ES-I3 (cell line): ENCODE results near the gene DNAH9.

Experiments used
- H3K36me3 ChIP-seq: 2 replicates; pipeline ENCODE4 v1.6.1; 2013; ENCODE audit warnings: mild to moderate bottlenecking, low read length, control low read depth, moderate library complexity; ENCODE audit not compliant: insufficient read depth
- H3K4me1 ChIP-seq: 2 replicates; pipeline ENCODE4 v1.6.1; 2013; ENCODE audit warnings: mild to moderate bottlenecking, control low read depth, low read length; ENCODE audit not compliant: insufficient read depth
- H3K9ac ChIP-seq: 2 replicates; pipeline ENCODE4 v1.6.1; 2013; ENCODE audit warnings: low read depth, mild to moderate bottlenecking, low read length, moderate library complexity
- H3K9me3 ChIP-seq: 2 replicates; pipeline ENCODE4 v1.6.1; 2013; ENCODE audit warnings: mild to moderate bottlenecking, low read length, moderate library complexity; ENCODE audit not compliant: control insufficient read depth, insufficient read depth

The DNAH9 gene

GRCh38 chr17:11598274-11599221, at the start of gene DNAH9:
TSS of gene DNAH9 (plus strand) at chr17:11598470. CDS start at chr17:11598499, 29 bp downstream.
- Histone ChIP-seq H3K9ac (peak within 1 kb of the TSS; percentile 69; the same call in 1 of the 2 replicates), H3K9me3 (no peaks in the 10 kb centered on the region), H3K4me1 (no peaks in the 10 kb centered on the region), H3K36me3 (no peaks in the 10 kb centered on the region)

- Histone ChIP-seq H3K9ac (no peak overlapping the region), H3K4me1 (no peaks in the 10 kb centered on the region), H3K36me3 (no peaks in the 10 kb centered on the region), H3K9me3 (no peaks in the 10 kb centered on the region)
These were observed 47.8 kb upstream of the DNAH9 start for GRCh38 chr17:11550431-11550830.

GRCh38 chr17:11551442-11551841, 46.8 kb upstream of the DNAH9 start:
- H3K4me1 ChIP-seq, result no peaks in the 10 kb centered on the region
- H3K9me3 ChIP-seq, result no peaks in the 10 kb centered on the region
- no peaks in the 10 kb centered on the region for H3K36me3 ChIP-seq
- no peak overlapping the region for H3K9ac ChIP-seq

GRCh38 chr17:11553135-11553534, 45.1 kb upstream of the DNAH9 start:
- H3K9ac ChIP-seq, result no peak overlapping the region
- H3K36me3 ChIP-seq, result no peaks in the 10 kb centered on the region
- no peaks in the 10 kb centered on the region for H3K9me3 ChIP-seq
- no peaks in the 10 kb centered on the region for H3K4me1 ChIP-seq

- no peaks in the 10 kb centered on the region for H3K9me3 ChIP-seq
- no peak overlapping the region for H3K9ac ChIP-seq
- no peaks in the 10 kb centered on the region for H3K4me1 ChIP-seq
- no peaks in the 10 kb centered on the region for H3K36me3 ChIP-seq
These were observed 44.2 kb upstream of the DNAH9 start for GRCh38 chr17:11554042-11554441.

GRCh38 chr17:11554542-11554941, 43.7 kb upstream of the DNAH9 start:
- H3K9me3 ChIP-seq, result no peaks in the 10 kb centered on the region
- no peaks in the 10 kb centered on the region for H3K4me1 ChIP-seq
- H3K36me3 ChIP-seq, result no peaks in the 10 kb centered on the region
- no peak overlapping the region for H3K9ac ChIP-seq

GRCh38 chr17:11555530-11555929, 42.7 kb upstream of the DNAH9 start:
- Histone ChIP-seq H3K36me3 (no peaks in the 10 kb centered on the region), H3K9me3 (no peaks in the 10 kb centered on the region), H3K9ac (no peak overlapping the region), H3K4me1 (no peaks in the 10 kb centered on the region)

- Histone ChIP-seq H3K36me3 (no peaks in the 10 kb centered on the region), H3K4me1 (no peaks in the 10 kb centered on the region), H3K9me3 (no peaks in the 10 kb centered on the region), H3K9ac (no peak overlapping the region)
These were observed 40.4 kb upstream of the DNAH9 start for GRCh38 chr17:11557727-11558452.

- no peaks in the 10 kb centered on the region for H3K36me3 ChIP-seq
- no peaks in the 10 kb centered on the region for H3K4me1 ChIP-seq
- H3K9me3 ChIP-seq, result no peaks in the 10 kb centered on the region
- no peak overlapping the region for H3K9ac ChIP-seq
These were observed 39.5 kb upstream of the DNAH9 start for GRCh38 chr17:11558681-11559234.

- H3K9ac ChIP-seq, result no peak overlapping the region
These were observed 38.7 kb upstream of the DNAH9 start for GRCh38 chr17:11559601-11560000.

GRCh38 chr17:11561281-11561680, 37.0 kb upstream of the DNAH9 start:
- no peaks in the 10 kb centered on the region for H3K36me3 ChIP-seq
- H3K4me1 ChIP-seq, result no peaks in the 10 kb centered on the region
- no peaks in the 10 kb centered on the region for H3K9me3 ChIP-seq
- no peak overlapping the region for H3K9ac ChIP-seq

More at GRCh38 chr17:11559601-11560000, 38.7 kb upstream of the DNAH9 start:
- H3K9me3 ChIP-seq, result no peaks in the 10 kb centered on the region
- no peaks in the 10 kb centered on the region for H3K4me1 ChIP-seq
- no peaks in the 10 kb centered on the region for H3K36me3 ChIP-seq

- Histone ChIP-seq H3K4me1 (no peaks in the 10 kb centered on the region), H3K9me3 (no peaks in the 10 kb centered on the region), H3K9ac (no peak overlapping the region), H3K36me3 (no peaks in the 10 kb centered on the region)
These were observed 36.6 kb upstream of the DNAH9 start for GRCh38 chr17:11561702-11562101.

GRCh38 chr17:11564589-11565380, 33.5 kb upstream of the DNAH9 start:
- Histone ChIP-seq H3K4me1 (no peaks in the 10 kb centered on the region), H3K36me3 (no peaks in the 10 kb centered on the region), H3K9me3 (no peaks in the 10 kb centered on the region), H3K9ac (no peak overlapping the region)

GRCh38 chr17:11565591-11565990, 32.7 kb upstream of the DNAH9 start:
- no peaks in the 10 kb centered on the region for H3K36me3 ChIP-seq
- H3K9me3 ChIP-seq, result no peaks in the 10 kb centered on the region
- H3K9ac ChIP-seq, result no peak overlapping the region
- no peaks in the 10 kb centered on the region for H3K4me1 ChIP-seq
